ENCODE results near the gene ABCG2. TPM values are rescaled to one million over a fixed set of nuclear protein-coding genes. Genes with fewer than 3 reads are reported as not detected.
"Not testable (repeated sequence)": the region's sequence is repeated elsewhere in the genome, so short reads cannot be mapped to it uniquely, and the experiment has no call there.

Gene ABCG2
- total RNA-seq, 4 donors from 2014 or later: 1.1 to 5.0 (median 2.6) TPM

- no peak for TF ChIP-seq POLR2A (IDR thresholded peaks at IDR 0.05)
- TF ChIP-seq, protein P1, sequence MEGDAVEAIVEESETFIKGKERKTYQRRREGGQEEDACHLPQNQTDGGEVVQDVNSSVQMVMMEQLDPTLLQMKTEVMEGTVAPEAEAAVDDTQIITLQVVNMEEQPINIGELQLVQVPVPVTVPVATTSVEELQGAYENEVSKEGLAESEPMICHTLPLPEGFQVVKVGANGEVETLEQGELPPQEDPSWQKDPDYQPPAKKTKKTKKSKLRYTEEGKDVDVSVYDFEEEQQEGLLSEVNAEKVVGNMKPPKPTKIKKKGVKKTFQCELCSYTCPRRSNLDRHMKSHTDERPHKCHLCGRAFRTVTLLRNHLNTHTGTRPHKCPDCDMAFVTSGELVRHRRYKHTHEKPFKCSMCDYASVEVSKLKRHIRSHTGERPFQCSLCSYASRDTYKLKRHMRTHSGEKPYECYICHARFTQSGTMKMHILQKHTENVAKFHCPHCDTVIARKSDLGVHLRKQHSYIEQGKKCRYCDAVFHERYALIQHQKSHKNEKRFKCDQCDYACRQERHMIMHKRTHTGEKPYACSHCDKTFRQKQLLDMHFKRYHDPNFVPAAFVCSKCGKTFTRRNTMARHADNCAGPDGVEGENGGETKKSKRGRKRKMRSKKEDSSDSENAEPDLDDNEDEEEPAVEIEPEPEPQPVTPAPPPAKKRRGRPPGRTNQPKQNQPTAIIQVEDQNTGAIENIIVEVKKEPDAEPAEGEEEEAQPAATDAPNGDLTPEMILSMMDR (IDR thresholded peaks at IDR 0.05): no peak
- no peak for TF ChIP-seq EP300 (IDR thresholded peaks at IDR 0.05)
- no peak for TF ChIP-seq POLR2AphosphoS5 (IDR thresholded peaks at IDR 0.05)
- ATAC-seq: peak; percentile 16
These were observed 376 bp downstream of the ABCG2 start for GRCh38 chr4:88158038-88158488.

DNA sequence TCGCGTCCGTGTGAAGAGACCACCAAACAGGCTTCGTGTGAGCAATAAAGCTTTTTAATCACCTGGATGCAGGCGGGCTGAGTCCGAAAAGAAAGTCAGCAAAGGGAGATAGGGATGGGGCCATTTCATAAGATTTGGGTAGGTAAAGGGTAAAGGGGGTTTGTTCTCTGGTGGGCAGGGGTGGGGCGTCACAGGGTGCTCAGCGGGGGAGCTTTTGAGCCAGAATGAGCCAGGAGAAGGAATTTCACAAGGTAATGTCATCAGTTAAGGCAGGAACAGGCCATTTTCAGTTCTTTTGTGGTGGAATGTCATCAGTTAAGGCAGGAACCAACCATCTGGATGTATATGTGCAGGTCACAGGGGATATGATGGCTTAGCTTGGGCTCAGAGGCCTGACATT, 6.1 kb downstream of the ABCG2 start:
- H3K4me1 ChIP-seq, H3K27ac ChIP-seq, H3K4me3 ChIP-seq, H3K36me3 ChIP-seq, ATAC-seq, H3K9me3 ChIP-seq: not testable (repeated sequence)
- 90 to 91% methylated on average over 6 to 8 of the region's 8 CpGs for WGBS, 2 donors (ENCODE audit: low coverage in 1 of 2)
- H3K27me3 ChIP-seq: peaks cover 11% of the 10 kb centered on the region

More at GRCh38 chr4:88158038-88158488, 376 bp downstream of the ABCG2 start:
- 11 to 13% methylated on average over 12 of the region's 12 CpGs for WGBS, 2 donors (ENCODE audit: low coverage in 1 of 2)
- no peaks in the 10 kb centered on the region for H3K36me3 ChIP-seq
- peaks cover 0 to 14% (median 3%) of the 10 kb centered on the region in 3 donors for H3K4me1 ChIP-seq
- peak overlapping the region in 1 of 4 donors; percentile 19 for H3K27ac ChIP-seq
- H3K9me3 ChIP-seq: no peaks in the 10 kb centered on the region
- peak overlapping the region in 1 of 2 donors; percentile 59 for H3K4me3 ChIP-seq
- peaks cover 33% of the 10 kb centered on the region for H3K27me3 ChIP-seq

DNA sequence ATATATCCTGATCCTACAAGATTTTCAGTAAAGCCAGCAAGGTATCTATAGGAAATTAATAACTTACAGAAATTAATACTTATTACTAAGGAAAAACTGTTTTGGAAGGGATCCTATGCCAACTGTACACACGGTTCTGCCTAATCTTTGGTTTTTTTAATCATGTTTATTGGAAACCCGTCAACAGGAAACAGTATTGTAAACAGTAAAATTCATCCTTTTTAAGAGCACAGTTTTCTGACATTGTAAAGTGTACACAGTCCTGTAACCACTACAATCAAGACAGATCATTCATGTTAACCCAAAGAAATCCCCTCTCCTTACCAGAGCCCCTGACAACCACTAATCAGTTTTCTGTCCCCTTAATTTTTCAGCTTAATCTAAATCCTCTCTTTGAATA, 9.9 kb downstream of the ABCG2 start:
- no peaks in the 10 kb centered on the region for H3K27me3 ChIP-seq
- no peak overlapping the region for H3K4me3 ChIP-seq
- no peaks in the 10 kb centered on the region for H3K36me3 ChIP-seq
- H3K4me1 ChIP-seq: no peaks in the 10 kb centered on the region
- no peaks in the 10 kb centered on the region for H3K9me3 ChIP-seq
- ATAC-seq: no peak
- WGBS, 2 donors (ENCODE audit: low coverage in 1 of 2): 24 to 27% methylated on average over 2 of the region's 2 CpGs
- TF ChIP-seq, protein P1 (IDR thresholded peaks at IDR 0.05): no peak
- TF ChIP-seq POLR2AphosphoS5 (IDR thresholded peaks at IDR 0.05) (no peak), POLR2A (IDR thresholded peaks at IDR 0.05) (no peak), EP300 (IDR thresholded peaks at IDR 0.05) (no peak)
- H3K27ac ChIP-seq: no peak overlapping the region

DNA sequence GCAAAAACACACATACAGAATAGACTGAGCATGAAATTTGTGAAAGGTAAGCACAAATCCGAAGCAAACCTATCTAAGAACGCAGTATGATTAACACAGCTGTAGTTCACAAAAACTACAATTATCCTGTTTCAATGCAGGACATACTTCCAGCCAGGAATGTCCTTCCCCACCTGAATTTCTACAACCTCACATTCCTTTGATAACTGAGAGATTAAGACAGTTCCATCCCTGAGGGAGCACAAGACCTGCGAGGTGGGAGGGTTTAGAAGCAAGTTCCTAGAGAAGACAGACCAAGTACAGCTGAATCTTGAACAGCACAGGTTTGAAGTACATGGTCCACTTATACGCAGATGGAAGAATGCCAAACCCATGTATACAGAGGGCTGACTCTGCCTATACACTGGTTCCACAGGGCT, 10.6 kb downstream of the ABCG2 start:
- TF ChIP-seq POLR2AphosphoS5 (IDR thresholded peaks at IDR 0.05): no peak
- TF ChIP-seq EP300 (IDR thresholded peaks at IDR 0.05): no peak
- no peak for TF ChIP-seq POLR2A (IDR thresholded peaks at IDR 0.05)
- TF ChIP-seq, protein P1 (IDR thresholded peaks at IDR 0.05): no peak
- no peaks in the 10 kb centered on the region for H3K27me3 ChIP-seq
- WGBS, 2 donors (ENCODE audit: low coverage in 1 of 2): 54 to 63% methylated on average over 4 of the region's 4 CpGs
- no peaks in the 10 kb centered on the region for H3K36me3 ChIP-seq
- no peak for ATAC-seq
- no peaks in the 10 kb centered on the region for H3K4me1 ChIP-seq
- H3K4me3 ChIP-seq: no peak overlapping the region
- no peak overlapping the region for H3K27ac ChIP-seq
- no peaks in the 10 kb centered on the region for H3K9me3 ChIP-seq

DNA sequence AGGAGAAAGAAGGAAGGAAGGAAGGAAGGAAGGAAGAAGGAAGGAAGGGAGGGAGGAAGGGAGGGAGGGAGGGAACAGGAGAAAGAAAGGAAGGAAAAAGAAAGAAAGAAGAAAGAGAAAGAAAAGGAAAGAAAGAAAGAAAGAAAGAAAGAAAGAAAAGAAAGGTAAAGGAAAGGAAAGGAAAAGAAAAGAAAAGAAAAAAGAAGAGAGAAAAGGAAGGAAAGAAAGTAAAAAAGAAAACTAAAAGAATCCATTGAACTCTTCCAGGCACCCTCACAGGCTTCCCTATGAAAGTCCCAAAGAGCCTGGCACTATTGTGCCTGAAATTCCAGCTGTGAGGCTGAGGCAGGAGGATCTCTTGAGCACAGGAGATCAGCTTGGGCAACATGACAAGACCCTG, 11.5 kb downstream of the ABCG2 start:
- no peaks in the 10 kb centered on the region for H3K9me3 ChIP-seq
- H3K4me1 ChIP-seq: no peaks in the 10 kb centered on the region
- H3K36me3 ChIP-seq: no peaks in the 10 kb centered on the region
- H3K4me3 ChIP-seq: no peak overlapping the region
- H3K27ac ChIP-seq: no peak overlapping the region
- TF ChIP-seq POLR2AphosphoS5 (IDR thresholded peaks at IDR 0.05) (no peak), POLR2A (IDR thresholded peaks at IDR 0.05) (no peak), EP300 (IDR thresholded peaks at IDR 0.05) (no peak)
- TF ChIP-seq, protein P1 (IDR thresholded peaks at IDR 0.05): no peak
- no peak for ATAC-seq
- no peaks in the 10 kb centered on the region for H3K27me3 ChIP-seq
